ENCODE results near the gene SRD5A1.

Gene SRD5A1

DNA sequence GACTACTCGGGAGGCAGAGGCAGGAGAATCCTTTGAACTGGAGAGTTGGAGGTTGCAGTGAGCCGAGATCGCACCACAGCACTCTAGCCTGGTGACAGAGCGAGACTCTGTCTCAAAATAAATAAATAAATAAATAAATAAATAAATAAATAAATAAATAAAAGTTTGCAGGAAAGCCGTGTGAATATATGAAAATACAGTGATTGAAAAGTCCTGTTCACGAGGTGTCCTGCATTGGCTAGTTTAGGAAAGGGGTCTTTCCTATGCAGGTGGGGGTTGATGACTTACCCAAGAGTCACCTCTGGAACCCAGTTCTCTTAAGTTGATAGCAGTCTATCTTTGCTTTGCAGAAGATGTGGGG, 87.3 kb downstream of the SRD5A1 start:
- no peak overlapping the region for H3K18ac ChIP-seq (ENCODE audit: low read depth in 1 of 2, low read length in 2 of 2)
- no peak overlapping the region for H2BK12ac ChIP-seq (ENCODE audit: low read length in 2 of 2)
- 96% methylated on average over 3 of the region's 6 CpGs for WGBS

DNA sequence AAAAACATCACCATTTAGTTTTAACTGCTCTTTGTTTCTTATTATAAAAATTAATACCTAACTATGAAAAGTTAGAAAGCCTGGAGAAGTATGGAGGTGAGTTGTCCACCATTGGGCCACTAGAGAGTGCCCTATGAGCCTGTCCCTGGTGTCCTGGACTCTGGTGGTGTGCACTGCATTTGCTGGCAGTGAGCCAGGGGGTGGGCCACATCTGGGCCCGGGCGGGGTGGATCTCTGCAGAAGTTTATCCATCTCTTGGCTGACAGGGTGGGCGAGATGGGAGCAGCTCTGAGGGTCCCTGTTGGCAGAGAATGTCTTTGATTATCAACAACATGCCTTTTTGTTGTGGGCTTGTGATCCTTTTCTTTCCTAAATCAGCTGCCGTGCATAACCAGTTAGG, 88.2 kb downstream of the SRD5A1 start:
- Histone ChIP-seq H3K79me1 (replicated peaks; ENCODE audit: low read length, poor library complexity, severe bottlenecking) (peaks cover 14% of the 10 kb centered on the region), H3K27ac (ENCODE audit: low read length, poor library complexity, severe bottlenecking) (no peak overlapping the region), H2BK5ac (ENCODE audit: low read depth, low read length, poor library complexity, severe bottlenecking) (no peak overlapping the region), H3K23ac (ENCODE audit: low read length in 2 of 2) (no peak overlapping the region), H3K18ac (ENCODE audit: low read depth in 1 of 2, low read length in 2 of 2) (no peak overlapping the region), H2AFZ (ENCODE audit: low read depth, low read length) (no peak overlapping the region), H3K27me3 (ENCODE audit: control insufficient read depth in 1 of 2, insufficient read depth in 1 of 2, low read length in 2 of 2) (no peaks in the 10 kb centered on the region), H4K91ac (ENCODE audit: low read length) (no peak overlapping the region), H3K36me3 (ENCODE audit: control insufficient read depth in 1 of 2, insufficient read depth in 2 of 2, low read depth in 1 of 2, low read length in 2 of 2) (peaks cover 9 to 32% of the 10 kb centered on the region in 2 experiments), H2BK120ac (ENCODE audit: low read depth, low read length) (no peak overlapping the region), H3K4ac (ENCODE audit: low read depth in 1 of 2, low read length in 2 of 2) (no peak overlapping the region), H2BK12ac (ENCODE audit: low read length in 2 of 2) (no peak overlapping the region), H2BK15ac (ENCODE audit: low read depth, poor library complexity, severe bottlenecking) (peak overlapping the region; percentile 33), H3K9ac (ENCODE audit: low read length) (peak overlapping the region; percentile 86), H4K8ac (ENCODE audit: low read length) (no peak overlapping the region), H3K4me2 (ENCODE audit: low read length, poor library complexity, severe bottlenecking) (no peak overlapping the region), H2AK5ac (ENCODE audit: low read length, severe bottlenecking) (no peak overlapping the region), H3K4me3 (ENCODE audit: insufficient read depth in 1 of 2, low read depth in 1 of 2, low read length in 2 of 2) (peak overlapping the region in 1 of 2 experiments; percentile 72), H3K4me1 (ENCODE audit: control insufficient read depth, insufficient read depth, low read depth, low read length) (peaks cover 32% of the 10 kb centered on the region), H3K9me3 (ENCODE audit: control insufficient read depth, low read length) (no peaks in the 10 kb centered on the region), H3K14ac (ENCODE audit: low read length in 2 of 2) (no peak overlapping the region)
- DNase-seq = no peak
- 93% methylated on average over 4 of the region's 4 CpGs for WGBS

More for the DNA sequence above, 87.3 kb downstream of the SRD5A1 start:
- Histone ChIP-seq H3K4ac (ENCODE audit: low read depth in 1 of 2, low read length in 2 of 2) (no peak overlapping the region), H3K4me2 (ENCODE audit: low read length, poor library complexity, severe bottlenecking) (no peak overlapping the region), H3K27ac (ENCODE audit: low read length, poor library complexity, severe bottlenecking) (no peak overlapping the region), H3K36me3 (ENCODE audit: control insufficient read depth in 1 of 2, insufficient read depth in 2 of 2, low read depth in 1 of 2, low read length in 2 of 2) (peaks cover 3 to 31% of the 10 kb centered on the region in 2 experiments), H2AFZ (ENCODE audit: low read depth, low read length) (no peak overlapping the region), H2BK120ac (ENCODE audit: low read depth, low read length) (no peak overlapping the region), H4K8ac (ENCODE audit: low read length) (no peak overlapping the region), H3K79me1 (replicated peaks; ENCODE audit: low read length, poor library complexity, severe bottlenecking) (peaks cover 10% of the 10 kb centered on the region), H3K4me1 (ENCODE audit: control insufficient read depth, insufficient read depth, low read depth, low read length) (peaks cover 38% of the 10 kb centered on the region), H2AK5ac (ENCODE audit: low read length, severe bottlenecking) (no peak overlapping the region), H3K9me3 (ENCODE audit: control insufficient read depth, low read length) (no peaks in the 10 kb centered on the region), H3K23ac (ENCODE audit: low read length in 2 of 2) (no peak overlapping the region), H3K9ac (ENCODE audit: low read length) (no peak overlapping the region), H2BK15ac (ENCODE audit: low read depth, poor library complexity, severe bottlenecking) (no peak overlapping the region), H3K27me3 (ENCODE audit: control insufficient read depth in 1 of 2, insufficient read depth in 1 of 2, low read length in 2 of 2) (no peaks in the 10 kb centered on the region), H2BK5ac (ENCODE audit: low read depth, low read length, poor library complexity, severe bottlenecking) (no peak overlapping the region), H4K91ac (ENCODE audit: low read length) (no peak overlapping the region), H3K14ac (ENCODE audit: low read length in 2 of 2) (no peak overlapping the region), H3K4me3 (ENCODE audit: insufficient read depth in 1 of 2, low read depth in 1 of 2, low read length in 2 of 2) (no peak overlapping the region)
- DNase-seq = no peak

DNA sequence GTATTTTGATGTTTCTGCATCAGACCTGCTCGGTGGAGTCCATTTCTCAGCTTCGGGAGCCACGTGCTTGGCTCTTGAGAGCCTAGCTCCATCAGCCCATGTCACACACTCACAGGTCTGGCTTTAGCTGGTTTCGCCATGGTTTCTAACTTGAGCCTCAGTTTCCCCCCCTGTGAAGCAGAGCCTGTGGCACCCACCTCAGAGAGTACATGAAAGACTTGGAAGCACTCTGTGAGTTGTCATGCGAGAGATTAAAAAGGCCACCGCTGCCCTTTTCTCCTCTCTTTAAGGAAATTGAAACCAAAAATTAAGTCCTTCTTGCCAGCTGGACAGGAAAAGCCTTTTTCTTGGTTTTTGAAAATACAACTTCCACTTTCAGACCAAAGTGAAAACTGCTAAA, 88.8 kb downstream of the SRD5A1 start:
- H3K79me1 ChIP-seq (replicated peaks; ENCODE audit: low read length, poor library complexity, severe bottlenecking) = peaks cover 16% of the 10 kb centered on the region
- peaks cover 33% of the 10 kb centered on the region for H3K4me1 ChIP-seq (ENCODE audit: control insufficient read depth, insufficient read depth, low read depth, low read length)
- H2AFZ ChIP-seq (ENCODE audit: low read depth, low read length) = no peak overlapping the region
- no peak overlapping the region for H3K4me2 ChIP-seq (ENCODE audit: low read length, poor library complexity, severe bottlenecking)
- H3K4me3 ChIP-seq (ENCODE audit: insufficient read depth in 1 of 2, low read depth in 1 of 2, low read length in 2 of 2) = peak overlapping the region in 1 of 2 experiments; percentile 72
- H3K14ac ChIP-seq (ENCODE audit: low read length in 2 of 2) = no peak overlapping the region
- H3K36me3 ChIP-seq (ENCODE audit: control insufficient read depth in 1 of 2, insufficient read depth in 2 of 2, low read depth in 1 of 2, low read length in 2 of 2) = peaks cover 10 to 29% of the 10 kb centered on the region in 2 experiments
- H3K9ac ChIP-seq (ENCODE audit: low read length) = peak overlapping the region; percentile 86
- H3K9me3 ChIP-seq (ENCODE audit: control insufficient read depth, low read length) = no peaks in the 10 kb centered on the region
- H3K23ac ChIP-seq (ENCODE audit: low read length in 2 of 2) = no peak overlapping the region
- H4K91ac ChIP-seq (ENCODE audit: low read length) = no peak overlapping the region
- no peak overlapping the region for H2BK120ac ChIP-seq (ENCODE audit: low read depth, low read length)
- H3K27ac ChIP-seq (ENCODE audit: low read length, poor library complexity, severe bottlenecking) = no peak overlapping the region
- H2BK15ac ChIP-seq (ENCODE audit: low read depth, poor library complexity, severe bottlenecking) = no peak overlapping the region
- H3K4ac ChIP-seq (ENCODE audit: low read depth in 1 of 2, low read length in 2 of 2) = no peak overlapping the region
- H4K8ac ChIP-seq (ENCODE audit: low read length) = no peak overlapping the region
- H3K18ac ChIP-seq (ENCODE audit: low read depth in 1 of 2, low read length in 2 of 2) = no peak overlapping the region
- DNase-seq = peak; percentile 47
- H3K27me3 ChIP-seq (ENCODE audit: control insufficient read depth in 1 of 2, insufficient read depth in 1 of 2, low read length in 2 of 2) = no peaks in the 10 kb centered on the region
- no peak overlapping the region for H2BK5ac ChIP-seq (ENCODE audit: low read depth, low read length, poor library complexity, severe bottlenecking)
- no peak overlapping the region for H2BK12ac ChIP-seq (ENCODE audit: low read length in 2 of 2)
- peak overlapping the region; percentile 63 for H2AK5ac ChIP-seq (ENCODE audit: low read length, severe bottlenecking)
- WGBS = 93% methylated on average over 6 of the region's 6 CpGs

DNA sequence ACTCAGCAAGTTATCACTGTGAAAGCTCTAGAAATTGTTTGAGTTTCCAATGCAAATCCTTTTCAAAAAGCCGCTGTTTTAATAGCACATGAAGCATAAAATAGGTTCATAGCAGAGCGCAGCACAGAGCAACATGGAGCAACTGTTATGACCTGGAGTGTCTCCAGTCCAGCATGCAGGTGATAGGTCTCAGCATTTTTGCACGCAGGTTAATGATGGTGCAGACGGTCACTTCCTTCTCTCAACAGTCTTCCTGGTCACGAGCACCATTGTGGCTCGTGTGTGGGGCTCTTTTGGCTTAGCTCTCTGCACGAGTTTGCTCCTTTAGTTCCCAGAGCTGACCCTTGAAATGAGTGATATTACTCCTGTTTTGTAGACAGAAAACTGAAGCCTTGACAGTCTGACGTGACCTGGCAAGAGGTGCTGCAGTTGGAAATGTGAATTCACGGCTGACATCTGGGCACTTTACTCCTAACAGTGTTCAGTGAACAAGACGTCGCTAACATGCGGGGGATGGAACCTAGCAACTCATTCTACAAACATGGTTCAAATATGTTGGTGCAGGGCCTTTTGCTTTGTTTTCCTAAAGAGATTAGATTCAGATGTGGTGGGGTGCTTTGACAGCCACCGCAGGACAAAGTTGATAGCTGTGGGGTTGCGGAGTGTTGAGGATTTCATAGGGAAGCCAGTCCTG, 90.0 kb downstream of the SRD5A1 start:
- H2BK15ac ChIP-seq (ENCODE audit: low read depth, poor library complexity, severe bottlenecking) = no peak overlapping the region
- no peak overlapping the region for H3K4me2 ChIP-seq (ENCODE audit: low read length, poor library complexity, severe bottlenecking)
- no peak overlapping the region for H2BK12ac ChIP-seq (ENCODE audit: low read length in 2 of 2)
- H3K79me1 ChIP-seq (replicated peaks; ENCODE audit: low read length, poor library complexity, severe bottlenecking) = peaks cover 20% of the 10 kb centered on the region
- H2AFZ ChIP-seq (ENCODE audit: low read depth, low read length) = no peak overlapping the region
- H4K91ac ChIP-seq (ENCODE audit: low read length) = no peak overlapping the region
- no peak overlapping the region for H4K8ac ChIP-seq (ENCODE audit: low read length)
- no peak overlapping the region for H2BK5ac ChIP-seq (ENCODE audit: low read depth, low read length, poor library complexity, severe bottlenecking)
- H3K36me3 ChIP-seq (ENCODE audit: control insufficient read depth in 1 of 2, insufficient read depth in 2 of 2, low read depth in 1 of 2, low read length in 2 of 2) = peaks cover 10 to 19% of the 10 kb centered on the region in 2 experiments
- 88% methylated on average over 14 of the region's 14 CpGs for WGBS
- H3K4me3 ChIP-seq (ENCODE audit: insufficient read depth in 1 of 2, low read depth in 1 of 2, low read length in 2 of 2) = peak overlapping the region in 1 of 2 experiments; percentile 14
- DNase-seq = no peak
- no peaks in the 10 kb centered on the region for H3K27me3 ChIP-seq (ENCODE audit: control insufficient read depth in 1 of 2, insufficient read depth in 1 of 2, low read length in 2 of 2)
- no peak overlapping the region for H3K18ac ChIP-seq (ENCODE audit: low read depth in 1 of 2, low read length in 2 of 2)
- no peak overlapping the region for H2BK120ac ChIP-seq (ENCODE audit: low read depth, low read length)
- H3K9ac ChIP-seq (ENCODE audit: low read length) = peak overlapping the region; percentile 86
- H3K27ac ChIP-seq (ENCODE audit: low read length, poor library complexity, severe bottlenecking) = no peak overlapping the region
- no peak overlapping the region for H2AK5ac ChIP-seq (ENCODE audit: low read length, severe bottlenecking)
- no peak overlapping the region for H3K4ac ChIP-seq (ENCODE audit: low read depth in 1 of 2, low read length in 2 of 2)
- no peak overlapping the region for H3K23ac ChIP-seq (ENCODE audit: low read length in 2 of 2)
- peaks cover 35% of the 10 kb centered on the region for H3K4me1 ChIP-seq (ENCODE audit: control insufficient read depth, insufficient read depth, low read depth, low read length)
- H3K14ac ChIP-seq (ENCODE audit: low read length in 2 of 2) = no peak overlapping the region
- no peaks in the 10 kb centered on the region for H3K9me3 ChIP-seq (ENCODE audit: control insufficient read depth, low read length)
